ENCODE data around the gene PDE3A. TPM values are rescaled to one million over a fixed set of nuclear protein-coding genes. Genes with fewer than 3 reads are reported as not detected.
"Not testable (repeated sequence)": the region's sequence is repeated elsewhere in the genome, so short reads cannot be mapped to it uniquely, and the experiment has no call there.

The PDE3A gene
- polyA plus RNA-seq, 10 donors = 7.6 to 13.6 (median 11.3) TPM

- DNase-seq = peak in 1 of 3 donors; percentile 25
Measured at GRCh38 chr12:20548611-20549010, 180.3 kb downstream of the PDE3A start.

- peak in 2 of 3 donors; percentile 46 to 72 for DNase-seq
Measured at GRCh38 chr12:20549108-20549719, 180.9 kb downstream of the PDE3A start.

- DNase-seq = not testable (repeated sequence)
Measured at GRCh38 chr12:20551742-20552442, 183.6 kb downstream of the PDE3A start.

GRCh38 chr12:20552586-20552985 lies 184.2 kb downstream of the PDE3A start:
- DNase-seq = not testable (repeated sequence)

- DNase-seq = no peak
Measured at GRCh38 chr12:20555015-20555414, 186.7 kb downstream of the PDE3A start.

GRCh38 chr12:20555771-20556170 lies 187.4 kb downstream of the PDE3A start:
- DNase-seq = no peak

GRCh38 chr12:20557096-20557495 lies 188.8 kb downstream of the PDE3A start:
- no peak for DNase-seq

GRCh38 chr12:20560935-20561334 lies 192.6 kb downstream of the PDE3A start:
- DNase-seq = peak in 1 of 3 donors; percentile 37

GRCh38 chr12:20561871-20562270 lies 193.5 kb downstream of the PDE3A start:
- peak in 1 of 3 donors; percentile 56 for DNase-seq

GRCh38 chr12:20567413-20567812 lies 199.1 kb downstream of the PDE3A start:
- DNase-seq = peak in 1 of 3 donors; percentile 36

- no peak for DNase-seq
Measured at GRCh38 chr12:20572451-20572850, 204.1 kb downstream of the PDE3A start.

- DNase-seq = no peak
Measured at GRCh38 chr12:20576528-20576927, 208.2 kb downstream of the PDE3A start.

- no peak for DNase-seq
Measured at GRCh38 chr12:20577054-20577453, 208.7 kb downstream of the PDE3A start.

- DNase-seq = no peak
Measured at GRCh38 chr12:20578142-20578541, 209.8 kb downstream of the PDE3A start.

- DNase-seq = no peak
Measured at GRCh38 chr12:20585055-20585625, 216.8 kb downstream of the PDE3A start.

GRCh38 chr12:20585913-20586312 lies 217.6 kb downstream of the PDE3A start:
- DNase-seq = no peak

- DNase-seq = peak in 2 of 3 donors; percentile 20 to 45
Measured at GRCh38 chr12:20588042-20588441, 219.7 kb downstream of the PDE3A start.

GRCh38 chr12:20590570-20590969 lies 222.2 kb downstream of the PDE3A start:
- no peak for DNase-seq

GRCh38 chr12:20592556-20592955 lies 224.2 kb downstream of the PDE3A start:
- DNase-seq = no peak

- no peak for DNase-seq
Measured at GRCh38 chr12:20593611-20594010, 225.3 kb downstream of the PDE3A start.

GRCh38 chr12:20596061-20596460 lies 227.7 kb downstream of the PDE3A start:
- no peak for DNase-seq

GRCh38 chr12:20599757-20600156 lies 231.4 kb downstream of the PDE3A start:
- no peak for DNase-seq

GRCh38 chr12:20601668-20602280 lies 233.4 kb downstream of the PDE3A start:
- peak in 2 of 3 donors; percentile 42 to 73 for DNase-seq

Data from muscle of back (tissue), 11 donors.